ENCODE measurements around the gene LBHD2.
A peak's percentile ranks its signal among the peaks of the same experiment; 100 is the strongest.

The LBHD2 gene

GRCh38 chr14:103057372-103058163 lies 26.4 kb upstream of the LBHD2 start, which contains the start of gene CDC42BPB:
Gene CDC42BPB, minus strand, starts transcription at chr14:103057549. Its CDS starts 376 bp downstream, at chr14:103057173.
- Histone ChIP-seq H3K27me3 (ENCODE audit: insufficient read depth, low read length) (no peaks in the 10 kb centered on the region), H3K79me2 (ENCODE audit: control insufficient read depth, insufficient read depth, low read length, unreplicated experiment) (peaks cover 57% of the 10 kb centered on the region), H3K4me1 (ENCODE audit: control insufficient read depth, insufficient read depth, low read length, unreplicated experiment) (peaks cover 18% of the 10 kb centered on the region), H2AFZ (ENCODE audit: low read length, unreplicated experiment) (peak within 1 kb of the TSS; percentile 99), H3K36me3 (ENCODE audit: insufficient read depth, low read length) (no peaks in the 10 kb centered on the region), H3K4me3 (ENCODE audit: low read depth, low read length) (peak within 1 kb of the TSS; percentile 100), H3K27ac (ENCODE audit: low read depth, low read length) (peak within 1 kb of the TSS; percentile 53; the same call in 1 of the 2 replicates)

GRCh38 chr14:103058164-103059055 lies 25.6 kb upstream of the LBHD2 start:
- Histone ChIP-seq H3K36me3 (ENCODE audit: insufficient read depth, low read length) (no peaks in the 10 kb centered on the region), H2AFZ (ENCODE audit: low read length, unreplicated experiment) (peak overlapping the region; percentile 99), H3K79me2 (ENCODE audit: control insufficient read depth, insufficient read depth, low read length, unreplicated experiment) (peaks cover 49% of the 10 kb centered on the region), H3K4me1 (ENCODE audit: control insufficient read depth, insufficient read depth, low read length, unreplicated experiment) (peaks cover 18% of the 10 kb centered on the region), H3K4me3 (ENCODE audit: low read depth, low read length) (peak overlapping the region; percentile 100), H3K27me3 (ENCODE audit: insufficient read depth, low read length) (no peaks in the 10 kb centered on the region), H3K27ac (ENCODE audit: low read depth, low read length) (no peak overlapping the region)

GRCh38 chr14:103059556-103059955 lies 24.5 kb upstream of the LBHD2 start:
- Histone ChIP-seq H3K27me3 (ENCODE audit: insufficient read depth, low read length) (no peaks in the 10 kb centered on the region), H3K27ac (ENCODE audit: low read depth, low read length) (no peak overlapping the region), H3K4me1 (ENCODE audit: control insufficient read depth, insufficient read depth, low read length, unreplicated experiment) (peaks cover 18% of the 10 kb centered on the region), H2AFZ (ENCODE audit: low read length, unreplicated experiment) (no peak overlapping the region), H3K4me3 (ENCODE audit: low read depth, low read length) (peak overlapping the region; percentile 100; the same call in 1 of the 2 replicates), H3K79me2 (ENCODE audit: control insufficient read depth, insufficient read depth, low read length, unreplicated experiment) (peaks cover 39% of the 10 kb centered on the region), H3K36me3 (ENCODE audit: insufficient read depth, low read length) (no peaks in the 10 kb centered on the region)

GRCh38 chr14:103061482-103061976 lies 22.5 kb upstream of the LBHD2 start:
- peaks cover 8% of the 10 kb centered on the region for H3K4me1 ChIP-seq (ENCODE audit: control insufficient read depth, insufficient read depth, low read length, unreplicated experiment)
- H2AFZ ChIP-seq (ENCODE audit: low read length, unreplicated experiment) = no peak overlapping the region

GRCh38 chr14:103064436-103064835 lies 19.6 kb upstream of the LBHD2 start:
- H2AFZ ChIP-seq (ENCODE audit: low read length, unreplicated experiment) = no peak overlapping the region
- H3K27me3 ChIP-seq (ENCODE audit: insufficient read depth, low read length) = no peaks in the 10 kb centered on the region
- H3K4me3 ChIP-seq (ENCODE audit: low read depth, low read length) = no peak overlapping the region
- peaks cover 5% of the 10 kb centered on the region for H3K79me2 ChIP-seq (ENCODE audit: control insufficient read depth, insufficient read depth, low read length, unreplicated experiment)
- no peaks in the 10 kb centered on the region for H3K36me3 ChIP-seq (ENCODE audit: insufficient read depth, low read length)
- H3K27ac ChIP-seq (ENCODE audit: low read depth, low read length) = no peak overlapping the region
- H3K4me1 ChIP-seq (ENCODE audit: control insufficient read depth, insufficient read depth, low read length, unreplicated experiment) = peaks cover 16% of the 10 kb centered on the region

More at GRCh38 chr14:103061482-103061976, 22.5 kb upstream of the LBHD2 start:
- H3K27me3 ChIP-seq (ENCODE audit: insufficient read depth, low read length) = no peaks in the 10 kb centered on the region
- no peak overlapping the region for H3K27ac ChIP-seq (ENCODE audit: low read depth, low read length)
- H3K4me3 ChIP-seq (ENCODE audit: low read depth, low read length) = no peak overlapping the region
- H3K79me2 ChIP-seq (ENCODE audit: control insufficient read depth, insufficient read depth, low read length, unreplicated experiment) = peaks cover 20% of the 10 kb centered on the region
- H3K36me3 ChIP-seq (ENCODE audit: insufficient read depth, low read length) = no peaks in the 10 kb centered on the region

- Histone ChIP-seq H2AFZ (ENCODE audit: low read length, unreplicated experiment) (no peak overlapping the region), H3K4me1 (ENCODE audit: control insufficient read depth, insufficient read depth, low read length, unreplicated experiment) (peaks cover 14% of the 10 kb centered on the region), H3K79me2 (ENCODE audit: control insufficient read depth, insufficient read depth, low read length, unreplicated experiment) (no peaks in the 10 kb centered on the region), H3K27me3 (ENCODE audit: insufficient read depth, low read length) (no peaks in the 10 kb centered on the region), H3K36me3 (ENCODE audit: insufficient read depth, low read length) (no peaks in the 10 kb centered on the region), H3K27ac (ENCODE audit: low read depth, low read length) (no peak overlapping the region), H3K4me3 (ENCODE audit: low read depth, low read length) (no peak overlapping the region)
These were observed 19.0 kb upstream of the LBHD2 start for GRCh38 chr14:103064978-103065377.

GRCh38 chr14:103065861-103066260 lies 18.1 kb upstream of the LBHD2 start:
- H3K4me1 ChIP-seq (ENCODE audit: control insufficient read depth, insufficient read depth, low read length, unreplicated experiment) = peaks cover 14% of the 10 kb centered on the region
- no peaks in the 10 kb centered on the region for H3K27me3 ChIP-seq (ENCODE audit: insufficient read depth, low read length)
- no peak overlapping the region for H3K27ac ChIP-seq (ENCODE audit: low read depth, low read length)
- H2AFZ ChIP-seq (ENCODE audit: low read length, unreplicated experiment) = no peak overlapping the region
- H3K79me2 ChIP-seq (ENCODE audit: control insufficient read depth, insufficient read depth, low read length, unreplicated experiment) = no peaks in the 10 kb centered on the region
- H3K4me3 ChIP-seq (ENCODE audit: low read depth, low read length) = no peak overlapping the region
- no peaks in the 10 kb centered on the region for H3K36me3 ChIP-seq (ENCODE audit: insufficient read depth, low read length)

- Histone ChIP-seq H3K4me1 (ENCODE audit: control insufficient read depth, insufficient read depth, low read length, unreplicated experiment) (peaks cover 14% of the 10 kb centered on the region), H3K27me3 (ENCODE audit: insufficient read depth, low read length) (no peaks in the 10 kb centered on the region), H3K4me3 (ENCODE audit: low read depth, low read length) (no peak overlapping the region), H2AFZ (ENCODE audit: low read length, unreplicated experiment) (no peak overlapping the region), H3K27ac (ENCODE audit: low read depth, low read length) (no peak overlapping the region), H3K36me3 (ENCODE audit: insufficient read depth, low read length) (no peaks in the 10 kb centered on the region), H3K79me2 (ENCODE audit: control insufficient read depth, insufficient read depth, low read length, unreplicated experiment) (no peaks in the 10 kb centered on the region)
These were observed 17.6 kb upstream of the LBHD2 start for GRCh38 chr14:103066399-103066798.

- Histone ChIP-seq H3K36me3 (ENCODE audit: insufficient read depth, low read length) (no peaks in the 10 kb centered on the region), H3K27me3 (ENCODE audit: insufficient read depth, low read length) (no peaks in the 10 kb centered on the region), H3K4me1 (ENCODE audit: control insufficient read depth, insufficient read depth, low read length, unreplicated experiment) (peaks cover 14% of the 10 kb centered on the region), H2AFZ (ENCODE audit: low read length, unreplicated experiment) (peak overlapping the region; percentile 8), H3K79me2 (ENCODE audit: control insufficient read depth, insufficient read depth, low read length, unreplicated experiment) (no peaks in the 10 kb centered on the region), H3K4me3 (ENCODE audit: low read depth, low read length) (no peak overlapping the region), H3K27ac (ENCODE audit: low read depth, low read length) (peak overlapping the region; percentile 44)
These were observed 16.6 kb upstream of the LBHD2 start for GRCh38 chr14:103067231-103067954.

All from ACC112 (cell line).